ENCODE data around the gene EMC10. TPM values are rescaled to one million over a fixed set of nuclear protein-coding genes. Genes with fewer than 3 reads are reported as not detected.

Gene EMC10
- total RNA-seq, 2 experiments from 2014 or later = 80.0 to 80.3 TPM

DNA sequence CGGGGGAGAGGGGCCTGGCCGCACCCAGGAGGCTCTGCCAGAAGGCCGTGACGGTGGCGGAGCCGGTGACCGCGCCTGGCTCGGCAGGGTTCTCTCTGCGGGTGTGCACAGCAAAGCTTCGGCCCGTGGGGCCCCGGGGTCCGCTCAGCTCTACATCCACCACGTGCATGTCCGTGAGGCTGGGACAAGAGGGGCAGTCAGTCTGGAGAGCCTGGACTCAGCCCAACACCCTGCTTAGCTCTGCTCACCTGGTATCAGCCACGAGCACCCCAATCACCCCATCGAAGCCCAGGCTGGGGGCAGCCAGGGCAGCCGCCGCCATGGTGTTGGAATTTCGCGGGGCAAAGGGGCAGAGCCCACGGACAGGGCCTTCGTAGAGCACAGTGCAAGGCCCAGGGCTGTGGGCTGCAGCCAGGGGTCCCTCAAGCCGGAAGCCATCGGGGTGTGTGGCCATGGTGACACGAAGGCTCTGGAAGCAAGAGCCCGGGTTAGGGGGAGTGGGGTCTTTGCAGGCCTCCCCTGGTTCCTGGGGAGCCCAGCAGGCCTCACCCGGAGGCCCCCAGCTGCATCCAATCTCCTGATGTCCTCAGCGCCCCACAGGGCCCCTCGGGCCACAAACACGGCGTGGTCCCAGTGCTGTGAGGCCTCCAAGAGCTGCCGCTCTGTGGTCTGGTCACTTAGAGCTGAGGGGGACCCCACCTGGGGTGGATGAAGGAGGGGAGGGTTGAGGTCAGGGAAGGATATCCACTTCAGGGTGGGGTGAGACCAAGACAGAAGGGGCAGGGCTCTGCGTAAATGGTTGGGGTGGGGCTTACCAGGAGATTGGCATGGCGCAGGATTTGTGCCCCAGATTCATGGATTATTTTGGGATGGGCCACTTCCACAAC is 36.0 kb downstream of the EMC10 start:
- no peak for ATAC-seq (ENCODE audit: poor library complexity)
- Histone ChIP-seq H3K36me3 (ENCODE audit: insufficient read depth, low read length) (no peaks in the 10 kb centered on the region), H3K4me3 (ENCODE audit: low read length) (peak overlapping the region; percentile 79), H3K27me3 (ENCODE audit: control insufficient read depth in 1 of 2, insufficient read depth in 2 of 2, low read length in 2 of 2) (peaks cover 0 to 4% of the 10 kb centered on the region in 2 experiments), H3K27ac (ENCODE audit: low read depth in 1 of 2, low read length in 2 of 2) (no peak overlapping the region), H3K4me1 (ENCODE audit: insufficient read depth, low read length) (peaks cover 23% of the 10 kb centered on the region), H3K9me3 (ENCODE audit: control insufficient read depth in 1 of 2, insufficient read depth in 1 of 2, low read length in 2 of 2) (peaks cover 0 to 15% of the 10 kb centered on the region in 2 experiments)
- ChIA-PET POLR2A (interaction anchor here (1.1 to 1.9 kb wide), 5 partner anchors 37 to 291 kb away, joined by 3 to 19 read pairs (median 9); no protein-coding TSS in a partner anchor), CTCF (interaction anchor here (1.8 kb wide), 1 partner anchor 44 kb away, joined by 5 read pairs; no protein-coding TSS in a partner anchor)
- Mint-ChIP-seq H3K4me3 (no peak overlapping the region), H3K27ac (peak overlapping the region; percentile 89), H3K9me3 (no peaks in the 10 kb centered on the region), H3K4me1 (ENCODE audit: low read depth) (peaks cover 15% of the 10 kb centered on the region), H3K27me3 (peaks cover 10% of the 10 kb centered on the region), H3K36me3 (ENCODE audit: low read depth) (peaks cover 5% of the 10 kb centered on the region)
- DNase-seq = no peak
- TF ChIP-seq, protein P1, sequence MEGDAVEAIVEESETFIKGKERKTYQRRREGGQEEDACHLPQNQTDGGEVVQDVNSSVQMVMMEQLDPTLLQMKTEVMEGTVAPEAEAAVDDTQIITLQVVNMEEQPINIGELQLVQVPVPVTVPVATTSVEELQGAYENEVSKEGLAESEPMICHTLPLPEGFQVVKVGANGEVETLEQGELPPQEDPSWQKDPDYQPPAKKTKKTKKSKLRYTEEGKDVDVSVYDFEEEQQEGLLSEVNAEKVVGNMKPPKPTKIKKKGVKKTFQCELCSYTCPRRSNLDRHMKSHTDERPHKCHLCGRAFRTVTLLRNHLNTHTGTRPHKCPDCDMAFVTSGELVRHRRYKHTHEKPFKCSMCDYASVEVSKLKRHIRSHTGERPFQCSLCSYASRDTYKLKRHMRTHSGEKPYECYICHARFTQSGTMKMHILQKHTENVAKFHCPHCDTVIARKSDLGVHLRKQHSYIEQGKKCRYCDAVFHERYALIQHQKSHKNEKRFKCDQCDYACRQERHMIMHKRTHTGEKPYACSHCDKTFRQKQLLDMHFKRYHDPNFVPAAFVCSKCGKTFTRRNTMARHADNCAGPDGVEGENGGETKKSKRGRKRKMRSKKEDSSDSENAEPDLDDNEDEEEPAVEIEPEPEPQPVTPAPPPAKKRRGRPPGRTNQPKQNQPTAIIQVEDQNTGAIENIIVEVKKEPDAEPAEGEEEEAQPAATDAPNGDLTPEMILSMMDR (IDR thresholded peaks at IDR 0.05) = no peak
- intact Hi-C loops (cut with DNase I, micrococcal nuclease) = loop anchor here in 1 of 2 experiments (5.0 kb wide), 4 partner anchors 80 to 1080 kb away; partner anchors contain the start of genes CTU1 and MYBPC2

DNA sequence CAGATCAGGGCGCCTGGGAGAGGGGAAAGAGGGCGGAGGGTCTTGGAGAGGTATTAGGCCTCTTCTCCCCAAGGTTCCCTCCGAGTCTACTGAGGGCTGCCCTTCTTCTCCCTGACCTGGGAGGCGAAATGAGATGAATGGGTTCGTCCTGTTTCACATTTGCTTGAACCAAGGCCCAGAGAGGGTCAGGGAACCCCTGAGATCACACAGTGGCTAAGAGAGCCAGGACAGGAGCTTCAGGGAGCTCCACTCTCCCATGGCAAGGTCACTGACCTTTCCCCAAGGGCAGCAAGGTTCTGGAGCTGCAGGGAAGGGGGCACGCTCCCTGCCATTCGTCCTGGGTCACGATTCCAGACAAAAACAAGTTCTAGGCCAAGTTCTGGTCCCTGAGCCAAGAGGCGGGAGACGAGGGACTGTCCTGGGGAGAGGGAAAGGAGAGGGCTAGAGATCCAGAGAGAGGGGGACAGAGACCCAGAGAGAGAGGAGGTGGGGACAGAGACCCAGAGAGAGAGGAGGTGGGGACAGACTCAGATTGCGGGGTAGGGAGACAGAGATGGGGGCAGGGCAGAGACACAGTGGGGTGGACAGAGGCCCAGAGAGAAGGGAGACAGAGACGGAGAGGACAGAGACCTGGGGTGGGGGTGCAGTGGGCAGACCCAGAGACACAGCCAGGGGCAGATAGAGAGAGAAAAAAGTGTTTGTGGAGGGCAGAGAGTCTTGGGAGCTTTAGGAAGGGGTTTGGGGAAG is 36.9 kb downstream of the EMC10 start:
- Histone ChIP-seq H3K27me3 (ENCODE audit: control insufficient read depth in 1 of 2, insufficient read depth in 2 of 2, low read length in 2 of 2) (peaks cover 0 to 4% of the 10 kb centered on the region in 2 experiments), H3K4me1 (ENCODE audit: insufficient read depth, low read length) (peaks cover 23% of the 10 kb centered on the region), H3K36me3 (ENCODE audit: insufficient read depth, low read length) (no peaks in the 10 kb centered on the region), H3K4me3 (ENCODE audit: low read length) (no peak overlapping the region), H3K9me3 (ENCODE audit: control insufficient read depth in 1 of 2, insufficient read depth in 1 of 2, low read length in 2 of 2) (peaks cover 0 to 15% of the 10 kb centered on the region in 2 experiments), H3K27ac (ENCODE audit: low read depth in 1 of 2, low read length in 2 of 2) (no peak overlapping the region)
- intact Hi-C loops (cut with DNase I, micrococcal nuclease) = loop anchor here in 1 of 2 experiments (5.0 kb wide), 4 partner anchors 81 to 1079 kb away; partner anchors contain the start of genes CTU1 and MYBPC2
- TF ChIP-seq, protein P1 (IDR thresholded peaks at IDR 0.05) = no peak
- ChIA-PET POLR2A (no interaction called here), CTCF (no interaction called here)
- no peak overlapping the region for H3K27ac Mint-ChIP-seq
- peaks cover 15% of the 10 kb centered on the region for H3K4me1 Mint-ChIP-seq (ENCODE audit: low read depth)
- ATAC-seq (ENCODE audit: poor library complexity) (no peak), DNase-seq (no peak)
- H3K36me3 Mint-ChIP-seq (ENCODE audit: low read depth) = peaks cover 5% of the 10 kb centered on the region
- H3K9me3 Mint-ChIP-seq = no peaks in the 10 kb centered on the region
- no peak overlapping the region for H3K4me3 Mint-ChIP-seq
- peaks cover 10% of the 10 kb centered on the region for H3K27me3 Mint-ChIP-seq

DNA sequence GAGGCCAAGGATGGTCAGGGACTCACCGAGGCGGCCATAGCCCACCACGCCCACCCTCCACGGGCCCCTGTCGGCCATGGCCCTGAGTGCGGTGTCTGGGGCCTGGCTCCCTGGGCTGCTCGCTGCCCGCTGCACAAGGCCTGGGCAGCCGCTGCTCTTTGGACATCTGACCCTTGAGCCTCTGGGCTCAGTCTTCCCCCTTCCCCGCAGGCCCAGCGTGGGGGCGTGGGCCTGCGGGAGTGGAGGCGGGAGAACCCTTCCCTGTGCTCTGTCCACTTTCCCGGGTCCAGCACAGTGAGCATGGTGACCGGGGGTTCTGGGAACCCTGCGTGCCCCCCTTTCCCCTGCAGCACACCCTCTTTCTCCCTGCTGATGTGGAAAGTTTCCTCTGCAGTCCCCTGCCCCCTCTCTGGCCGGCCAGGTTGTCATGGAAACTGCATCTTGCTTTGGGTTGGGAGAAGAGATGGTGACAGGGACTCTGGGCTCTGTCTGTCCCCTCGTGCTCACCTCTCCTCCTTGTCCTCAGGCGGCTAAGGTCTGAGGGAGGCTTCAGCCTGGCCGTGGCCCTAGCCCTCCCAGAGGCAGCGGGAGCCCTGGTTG is 37.5 kb downstream of the EMC10 start, which contains the start of gene ASPDH:
TSS of gene ASPDH (minus strand) at position 168 of the 600 bp plus-strand sequence. CDS start at position 78, 90 bp downstream.
- no peak within 1 kb of the TSS for H3K27ac Mint-ChIP-seq
- POLR2A ChIA-PET = no interaction called here
- CTCF ChIA-PET = no interaction called here

More for the DNA sequence above, 37.5 kb downstream of the EMC10 start, which contains the start of gene ASPDH:
- H3K9me3 Mint-ChIP-seq = no peaks in the 10 kb centered on the region
- peaks cover 5% of the 10 kb centered on the region for H3K36me3 Mint-ChIP-seq (ENCODE audit: low read depth)
- H3K9me3 ChIP-seq (ENCODE audit: control insufficient read depth in 1 of 2, insufficient read depth in 1 of 2, low read length in 2 of 2) = peaks cover 0 to 20% of the 10 kb centered on the region in 2 experiments
- peaks cover 10% of the 10 kb centered on the region for H3K27me3 Mint-ChIP-seq
- H3K27ac ChIP-seq (ENCODE audit: low read depth in 1 of 2, low read length in 2 of 2) = no peak within 1 kb of the TSS
- peaks cover 0 to 4% of the 10 kb centered on the region in 2 experiments for H3K27me3 ChIP-seq (ENCODE audit: control insufficient read depth in 1 of 2, insufficient read depth in 2 of 2, low read length in 2 of 2)
- peak within 1 kb of the TSS; percentile 42 for H3K4me3 Mint-ChIP-seq
- H3K4me1 Mint-ChIP-seq (ENCODE audit: low read depth) = peaks cover 15% of the 10 kb centered on the region
- intact Hi-C loops (cut with DNase I, micrococcal nuclease) = loop anchor here in 1 of 2 experiments (5.0 kb wide), 4 partner anchors 82 to 1078 kb away; partner anchors contain the start of genes CTU1 and MYBPC2
- peaks cover 23% of the 10 kb centered on the region for H3K4me1 ChIP-seq (ENCODE audit: insufficient read depth, low read length)
- DNase-seq = no peak
- ATAC-seq (ENCODE audit: poor library complexity) = no peak
- H3K4me3 ChIP-seq (ENCODE audit: low read length) = no peak within 1 kb of the TSS
- no peaks in the 10 kb centered on the region for H3K36me3 ChIP-seq (ENCODE audit: insufficient read depth, low read length)
- TF ChIP-seq, protein P1 (IDR thresholded peaks at IDR 0.05) = no peak
